HCT116 (cell line): Measurements from ENCODE around the gene ATXN1. TPM values are rescaled to one million over a fixed set of nuclear protein-coding genes. Genes with fewer than 3 reads are reported as not detected.

Source experiments
- ATAC-seq: fragments of 200-7000 bp; cut with Tn5 transposase; 2 replicates; pipeline ENCODE4 v1.9.1; 2020; ENCODE audit warnings: mild to moderate bottlenecking, moderate library complexity
- BruUV-seq: library from RNA; stranded (reverse); fragments of 400-500 nt; replicated peaks from 2 replicates; lab custom pipeline; 2021; lab: Mats Ljungman, UMichigan
- CTCF ChIA-PET: fragments of 300-600 bp; sonication (Branson Sonifier 250); formaldehyde crosslinking; loops from one replicate; lab custom pipeline; 2021; ENCODE audit warnings: antibody characterized with exemption; lab: Charles Lee
- POLR2A ChIA-PET: fragments of 300-600, 350-600 bp; sonication (Branson Sonifier 250); formaldehyde crosslinking; loops from one replicate; lab custom pipeline; 2021; ENCODE audit warnings: antibody characterized with exemption; lab: Charles Lee
- RAD21 ChIA-PET, 2 experiments: fragments of 300-600 bp; sonication (Branson Sonifier 250); formaldehyde crosslinking; loops; one replicate each; lab custom pipeline; 2023; ENCODE audit warnings: low total read pairs in 2 of 2; ENCODE audit not compliant: uncharacterized antibody in 2 of 2, unreplicated experiment in 2 of 2, low non-redundant PET in 1 of 2; lab: Charles Lee
- DNase-seq: peaks from one replicate; pipeline ENCODE4 v3.0.0-alpha.2; 2010; ENCODE audit warnings: low read depth, low spot score
- H2AFZ ChIP-seq: fragments of 200-600 bp; shearing (Covaris generic), sonication (generic); 2 replicates; pipeline ENCODE4 v1.6.1; 2017; ENCODE audit warnings: low read depth, mixed run types, mixed read lengths, antibody characterized with exemption, low read length; ENCODE audit not compliant: poor library complexity, severe bottlenecking
- H3K27ac ChIP-seq: 2 replicates; pipeline ENCODE4 v1.5.1; 2012; ENCODE audit warnings: low read depth, low read length
- H3K27me3 ChIP-seq: fragments of 200-600 bp; sonication (generic); 2 replicates; pipeline ENCODE4 v1.6.1; 2016; ENCODE audit warnings: mixed run types, low read length, mixed read lengths; ENCODE audit not compliant: insufficient read depth
- H3K36me3 ChIP-seq, 2 experiments: fragments of 200-500 bp in 1 of 2; fragments of 200-600 bp in 1 of 2; sonication (Bioruptor generic) in 1 of 2; sonication (generic) in 1 of 2; 2 replicates each; pipeline versions ENCODE4 v1.5.1 to v1.6.1; 2014 to 2016; ENCODE audit warnings: low read length in 2 of 2, inconsistent platforms in 1 of 2, mixed read lengths in 1 of 2, mixed run types in 1 of 2; ENCODE audit not compliant: insufficient read depth in 2 of 2, control insufficient read depth in 1 of 2
- H3K4me1 ChIP-seq, 2 experiments: fragments of 200-600 bp in 1 of 2; sonication (generic) in 1 of 2; 2 replicates each; pipeline versions ENCODE4 v1.5.1 to v1.6.1; 2012 to 2017; ENCODE audit warnings: low read length in 2 of 2, inconsistent platforms in 1 of 2, mild to moderate bottlenecking in 1 of 2, mixed read lengths in 1 of 2, mixed run types in 1 of 2, moderate library complexity in 1 of 2; ENCODE audit not compliant: insufficient read depth in 2 of 2, control insufficient read depth in 1 of 2
- H3K4me2 ChIP-seq: fragments of 200-600 bp; sonication (generic); 2 replicates; pipeline ENCODE4 v1.6.1; 2017; ENCODE audit warnings: mixed run types, low read length, mixed read lengths
- H3K4me3 ChIP-seq, 2 experiments: fragments of 200-600 bp in 1 of 2; sonication (generic) in 1 of 2; replicated peaks in 1 of 2; 2 replicates each; pipeline ENCODE4 v1.5.1; 2011 to 2016; ENCODE audit warnings: low read length in 2 of 2, control low read depth in 1 of 2, low read depth in 1 of 2, mild to moderate bottlenecking in 1 of 2, mixed read lengths in 1 of 2, mixed run types in 1 of 2
- H3K79me2 ChIP-seq: fragments of 200-600 bp; sonication (generic); 2 replicates; pipeline ENCODE4 v1.6.1; 2017; ENCODE audit warnings: mild to moderate bottlenecking, mixed run types, low read length, moderate library complexity, mixed read lengths; ENCODE audit not compliant: insufficient read depth
- H3K9ac ChIP-seq: fragments of 200-600 bp; sonication (generic); 2 replicates; pipeline ENCODE4 v1.6.1; 2016; ENCODE audit warnings: low read length, mixed read lengths
- H3K9me2 ChIP-seq: fragments of 200-600 bp; sonication (generic), shearing (Covaris generic); 2 replicates; pipeline ENCODE4 v1.6.1; 2017; ENCODE audit warnings: mixed run types, mild to moderate bottlenecking, moderate library complexity; ENCODE audit not compliant: insufficient read depth
- H3K9me3 ChIP-seq, 2 experiments: fragments of 200-500 bp in 1 of 2; fragments of 200-600 bp in 1 of 2; sonication (Bioruptor generic) in 1 of 2; sonication (generic) in 1 of 2; 2 replicates each; pipeline ENCODE4 v1.6.1; 2014 to 2017; ENCODE audit warnings: low read length in 2 of 2, mixed read lengths in 2 of 2, inconsistent platforms in 1 of 2, low read depth in 1 of 2, mild to moderate bottlenecking in 1 of 2, mixed run types in 1 of 2, moderate library complexity in 1 of 2; ENCODE audit not compliant: control insufficient read depth in 1 of 2, insufficient read depth in 1 of 2
- H4K20me1 ChIP-seq: fragments of 200-600 bp; sonication (generic), shearing (Covaris generic); 2 replicates; pipeline ENCODE4 v1.6.1; 2017; ENCODE audit warnings: mixed run types, mild to moderate bottlenecking, moderate library complexity; ENCODE audit not compliant: insufficient read depth
- CEBPB ChIP-seq: IDR thresholded peaks from 2 replicates; pipeline ENCODE4 v1.6.1; 2012; ENCODE audit warnings: low read depth
- EGR1 ChIP-seq: IDR thresholded peaks from 2 replicates; pipeline ENCODE4 v1.6.1; 2012; ENCODE audit warnings: low read depth
- EZH2 ChIP-seq: fragments of 200-600 bp; sonication (generic); IDR thresholded peaks from 2 replicates; pipeline ENCODE4 v1.6.1; 2017; ENCODE audit warnings: antibody characterized with exemption, mixed run types
- EZH2phosphoT487 ChIP-seq: fragments of 200-600 bp; IDR thresholded peaks from 2 replicates; pipeline ENCODE4 v1.6.1; 2018; ENCODE audit warnings: antibody characterized with exemption, borderline replicate concordance
- JUND ChIP-seq: IDR thresholded peaks from 2 replicates; pipeline ENCODE4 v1.6.1; 2012
- POLR2A ChIP-seq: IDR thresholded peaks from 2 replicates; pipeline ENCODE4 v1.7.0; 2011; ENCODE audit warnings: borderline replicate concordance; ENCODE audit not compliant: insufficient read depth, insufficient read length; ENCODE audit errors: extremely low read depth
- POLR2AphosphoS5 ChIP-seq: IDR thresholded peaks from 2 replicates; pipeline ENCODE4 v1.6.1; 2011; ENCODE audit warnings: mild to moderate bottlenecking, low read depth, low read length, moderate library complexity
- RAD21 ChIP-seq: IDR thresholded peaks from 2 replicates; pipeline ENCODE4 v1.6.1; 2012; ENCODE audit warnings: low read depth, mild to moderate bottlenecking
- SIN3A ChIP-seq: IDR thresholded peaks from 2 replicates; pipeline ENCODE4 v1.6.1; 2012; ENCODE audit warnings: low read depth
- SP1 ChIP-seq: IDR thresholded peaks from 2 replicates; pipeline ENCODE4 v1.6.1; 2012; ENCODE audit warnings: low read depth
- SRF ChIP-seq: IDR thresholded peaks from 2 replicates; pipeline ENCODE4 v1.6.1; 2012; ENCODE audit warnings: low read depth
- TCF7L2 ChIP-seq: IDR thresholded peaks from 2 replicates; pipeline ENCODE4 v1.7.0; 2011; ENCODE audit warnings: borderline replicate concordance, inconsistent platforms; ENCODE audit not compliant: insufficient read depth, insufficient read length; ENCODE audit errors: extremely low read depth
- YY1 ChIP-seq: IDR thresholded peaks from 2 replicates; pipeline ENCODE4 v1.6.1; 2011; ENCODE audit warnings: low read length, low read depth, moderate library complexity, mild to moderate bottlenecking; ENCODE audit not compliant: insufficient replicate concordance; ENCODE audit errors: extremely low read depth
- ZFX ChIP-seq: fragments of 450-650 bp; IDR thresholded peaks from 2 replicates; pipeline ENCODE4 v1.6.1; 2017
- ZNF274 ChIP-seq: fragments of 200-500 bp; sonication (Bioruptor generic); IDR thresholded peaks from 2 replicates; pipeline ENCODE4 v1.6.1; 2014; ENCODE audit warnings: mild to moderate bottlenecking, low read depth, low read length, inconsistent platforms
- intact Hi-C: fragments of 100-400 bp; cut with micrococcal nuclease; formaldehyde crosslinking; loops from 2 replicates; pipeline ENCODE4 v1.10.0; 2022
- total RNA-seq: library from RNA; stranded (reverse); gene quantifications from one replicate; pipeline ENCODE4 v1.2.1, GENCODE V29; 2021; ENCODE audit not compliant: unreplicated experiment
- TF ChIP-seq, protein P1 (sequence below): IDR thresholded peaks from 2 replicates; pipeline ENCODE4 v1.6.1; 2011; ENCODE audit warnings: mild to moderate bottlenecking, low read length, moderate library complexity; ENCODE audit not compliant: insufficient replicate concordance; ENCODE audit errors: extremely low read depth
- TF ChIP-seq, protein P2 (sequence below), 3 experiments: fragments of 200-600 bp in 1 of 3; sonication (generic) in 1 of 3; IDR thresholded peaks in 2 of 3; conservative IDR thresholded peaks in 1 of 3; 2 replicates each; pipeline ENCODE4 v1.5.1; 2012 to 2017; ENCODE audit warnings: low read depth in 2 of 3, low read length in 2 of 3, antibody characterized with exemption in 1 of 3, borderline replicate concordance in 1 of 3, control low read depth in 1 of 3, mild to moderate bottlenecking in 1 of 3, mixed read lengths in 1 of 3, mixed run types in 1 of 3, moderate library complexity in 1 of 3; ENCODE audit not compliant: insufficient read depth in 1 of 3
- TF ChIP-seq, protein P3 (sequence below): IDR thresholded peaks from 2 replicates; pipeline ENCODE4 v1.6.1; 2012; ENCODE audit warnings: low read depth
- TF ChIP-seq, protein P4 (sequence below): IDR thresholded peaks from 2 replicates; pipeline ENCODE4 v1.6.1; 2012

Gene ATXN1
- total RNA-seq, 1 experiment from 2014 or later = 21.0 TPM

DNA sequence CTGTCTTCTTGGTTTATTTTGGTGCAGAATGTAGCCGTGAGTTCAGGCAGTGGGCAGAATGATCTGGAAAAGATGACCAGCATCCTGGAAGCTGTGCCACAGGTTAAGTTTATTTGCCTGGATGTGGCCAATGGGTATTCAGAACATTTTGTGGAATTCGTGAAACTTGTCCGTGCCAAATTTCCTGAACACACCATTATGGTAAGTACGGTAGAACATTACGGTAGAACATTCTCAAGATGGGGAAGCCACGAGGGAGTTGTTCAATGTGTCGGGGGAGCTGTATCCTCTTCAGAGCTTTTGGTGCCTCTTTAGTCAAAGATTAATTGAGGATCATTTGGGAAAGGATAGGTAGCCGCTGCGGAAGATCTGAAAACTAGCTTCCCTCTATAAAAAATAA lies 506.7 kb downstream of the ATXN1 start:
- POLR2A ChIA-PET = no interaction called here
- H4K20me1 ChIP-seq = no peaks in the 10 kb centered on the region
- CTCF ChIA-PET = no interaction called here
- intact Hi-C loops = no loop called here
- no peak overlapping the region for H3K4me2 ChIP-seq
- no peaks in the 10 kb centered on the region for H3K4me1 ChIP-seq
- BruUV-seq = no TSS peak
- H3K9me2 ChIP-seq = no peaks in the 10 kb centered on the region
- TF ChIP-seq EGR1 = no peak
- no peak for TF ChIP-seq SP1
- TF ChIP-seq EZH2phosphoT487 = no peak
- no peak for TF ChIP-seq EZH2
- no peak for TF ChIP-seq ZFX
- TF ChIP-seq RAD21 = no peak
- TF ChIP-seq, protein P1, sequence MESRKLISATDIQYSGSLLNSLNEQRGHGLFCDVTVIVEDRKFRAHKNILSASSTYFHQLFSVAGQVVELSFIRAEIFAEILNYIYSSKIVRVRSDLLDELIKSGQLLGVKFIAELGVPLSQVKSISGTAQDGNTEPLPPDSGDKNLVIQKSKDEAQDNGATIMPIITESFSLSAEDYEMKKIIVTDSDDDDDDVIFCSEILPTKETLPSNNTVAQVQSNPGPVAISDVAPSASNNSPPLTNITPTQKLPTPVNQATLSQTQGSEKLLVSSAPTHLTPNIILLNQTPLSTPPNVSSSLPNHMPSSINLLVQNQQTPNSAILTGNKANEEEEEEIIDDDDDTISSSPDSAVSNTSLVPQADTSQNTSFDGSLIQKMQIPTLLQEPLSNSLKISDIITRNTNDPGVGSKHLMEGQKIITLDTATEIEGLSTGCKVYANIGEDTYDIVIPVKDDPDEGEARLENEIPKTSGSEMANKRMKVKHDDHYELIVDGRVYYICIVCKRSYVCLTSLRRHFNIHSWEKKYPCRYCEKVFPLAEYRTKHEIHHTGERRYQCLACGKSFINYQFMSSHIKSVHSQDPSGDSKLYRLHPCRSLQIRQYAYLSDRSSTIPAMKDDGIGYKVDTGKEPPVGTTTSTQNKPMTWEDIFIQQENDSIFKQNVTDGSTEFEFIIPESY = no peak
- no peak for TF ChIP-seq POLR2AphosphoS5
- no peak for TF ChIP-seq POLR2A
- TF ChIP-seq ZNF274 = no peak
- TF ChIP-seq TCF7L2 = no peak
- TF ChIP-seq CEBPB = no peak
- TF ChIP-seq, protein P2, sequence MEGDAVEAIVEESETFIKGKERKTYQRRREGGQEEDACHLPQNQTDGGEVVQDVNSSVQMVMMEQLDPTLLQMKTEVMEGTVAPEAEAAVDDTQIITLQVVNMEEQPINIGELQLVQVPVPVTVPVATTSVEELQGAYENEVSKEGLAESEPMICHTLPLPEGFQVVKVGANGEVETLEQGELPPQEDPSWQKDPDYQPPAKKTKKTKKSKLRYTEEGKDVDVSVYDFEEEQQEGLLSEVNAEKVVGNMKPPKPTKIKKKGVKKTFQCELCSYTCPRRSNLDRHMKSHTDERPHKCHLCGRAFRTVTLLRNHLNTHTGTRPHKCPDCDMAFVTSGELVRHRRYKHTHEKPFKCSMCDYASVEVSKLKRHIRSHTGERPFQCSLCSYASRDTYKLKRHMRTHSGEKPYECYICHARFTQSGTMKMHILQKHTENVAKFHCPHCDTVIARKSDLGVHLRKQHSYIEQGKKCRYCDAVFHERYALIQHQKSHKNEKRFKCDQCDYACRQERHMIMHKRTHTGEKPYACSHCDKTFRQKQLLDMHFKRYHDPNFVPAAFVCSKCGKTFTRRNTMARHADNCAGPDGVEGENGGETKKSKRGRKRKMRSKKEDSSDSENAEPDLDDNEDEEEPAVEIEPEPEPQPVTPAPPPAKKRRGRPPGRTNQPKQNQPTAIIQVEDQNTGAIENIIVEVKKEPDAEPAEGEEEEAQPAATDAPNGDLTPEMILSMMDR (IDR thresholded peaks at IDR 0.05 in 2 of 3, conservative IDR thresholded peaks at IDR 0.05 in 1 of 3; ENCODE audit: borderline replicate concordance in 1 of 3, insufficient read depth in 1 of 3, low read depth in 2 of 3, low read length in 2 of 3) = no peak
- TF ChIP-seq SIN3A = no peak
- TF ChIP-seq YY1 = no peak
- no peak for TF ChIP-seq SRF
- TF ChIP-seq, protein P3, sequence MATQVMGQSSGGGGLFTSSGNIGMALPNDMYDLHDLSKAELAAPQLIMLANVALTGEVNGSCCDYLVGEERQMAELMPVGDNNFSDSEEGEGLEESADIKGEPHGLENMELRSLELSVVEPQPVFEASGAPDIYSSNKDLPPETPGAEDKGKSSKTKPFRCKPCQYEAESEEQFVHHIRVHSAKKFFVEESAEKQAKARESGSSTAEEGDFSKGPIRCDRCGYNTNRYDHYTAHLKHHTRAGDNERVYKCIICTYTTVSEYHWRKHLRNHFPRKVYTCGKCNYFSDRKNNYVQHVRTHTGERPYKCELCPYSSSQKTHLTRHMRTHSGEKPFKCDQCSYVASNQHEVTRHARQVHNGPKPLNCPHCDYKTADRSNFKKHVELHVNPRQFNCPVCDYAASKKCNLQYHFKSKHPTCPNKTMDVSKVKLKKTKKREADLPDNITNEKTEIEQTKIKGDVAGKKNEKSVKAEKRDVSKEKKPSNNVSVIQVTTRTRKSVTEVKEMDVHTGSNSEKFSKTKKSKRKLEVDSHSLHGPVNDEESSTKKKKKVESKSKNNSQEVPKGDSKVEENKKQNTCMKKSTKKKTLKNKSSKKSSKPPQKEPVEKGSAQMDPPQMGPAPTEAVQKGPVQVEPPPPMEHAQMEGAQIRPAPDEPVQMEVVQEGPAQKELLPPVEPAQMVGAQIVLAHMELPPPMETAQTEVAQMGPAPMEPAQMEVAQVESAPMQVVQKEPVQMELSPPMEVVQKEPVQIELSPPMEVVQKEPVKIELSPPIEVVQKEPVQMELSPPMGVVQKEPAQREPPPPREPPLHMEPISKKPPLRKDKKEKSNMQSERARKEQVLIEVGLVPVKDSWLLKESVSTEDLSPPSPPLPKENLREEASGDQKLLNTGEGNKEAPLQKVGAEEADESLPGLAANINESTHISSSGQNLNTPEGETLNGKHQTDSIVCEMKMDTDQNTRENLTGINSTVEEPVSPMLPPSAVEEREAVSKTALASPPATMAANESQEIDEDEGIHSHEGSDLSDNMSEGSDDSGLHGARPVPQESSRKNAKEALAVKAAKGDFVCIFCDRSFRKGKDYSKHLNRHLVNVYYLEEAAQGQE = no peak
- TF ChIP-seq, protein P4, sequence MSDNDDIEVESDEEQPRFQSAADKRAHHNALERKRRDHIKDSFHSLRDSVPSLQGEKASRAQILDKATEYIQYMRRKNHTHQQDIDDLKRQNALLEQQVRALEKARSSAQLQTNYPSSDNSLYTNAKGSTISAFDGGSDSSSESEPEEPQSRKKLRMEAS = no peak
- no peak for TF ChIP-seq JUND
- TF ChIP-seq, all 23 proteins: peak for 0
- H3K36me3 ChIP-seq = peaks cover 2 to 9% of the 10 kb centered on the region in 2 experiments; a peak in 1 of 4 replicates
- DNase-seq = no peak
- H2AFZ ChIP-seq = no peak overlapping the region
- no peaks in the 10 kb centered on the region for H3K9me3 ChIP-seq
- H3K4me3 ChIP-seq = no peak overlapping the region
- no peaks in the 10 kb centered on the region for H3K79me2 ChIP-seq
- H3K9ac ChIP-seq = no peak overlapping the region
- RAD21 ChIA-PET = no interaction called here
- H3K27me3 ChIP-seq = no peaks in the 10 kb centered on the region
- no peak overlapping the region for H3K27ac ChIP-seq
- no peak for ATAC-seq
